Loucy (cell line): Measurements from ENCODE around the gene FOXP1.

Experiments used
- H2AFZ ChIP-seq: fragments of 200-600 bp; sonication (generic); 2 replicates; pipeline ENCODE4 v1.6.0; 2016; ENCODE audit warnings: antibody characterized with exemption, mild to moderate bottlenecking, low read length, moderate library complexity
- H3F3A ChIP-seq: fragments of 200-600 bp; 2 replicates; pipeline ENCODE4 v1.6.0; 2016; ENCODE audit warnings: antibody characterized with exemption, low read depth, mild to moderate bottlenecking
- H3K27me3 ChIP-seq: fragments of 200-600 bp; sonication (generic); 2 replicates; pipeline ENCODE4 v1.6.1; 2014; ENCODE audit warnings: low read length, mild to moderate bottlenecking; ENCODE audit not compliant: insufficient read depth, poor library complexity, severe bottlenecking
- H3K36me3 ChIP-seq: fragments of 200-600 bp; sonication (generic); 2 replicates; pipeline ENCODE4 v1.6.1; 2016; ENCODE audit warnings: low read length; ENCODE audit not compliant: insufficient read depth
- H3K4me1 ChIP-seq: fragments of 200-600 bp; sonication (generic); 2 replicates; pipeline ENCODE4 v1.5.1; 2014; ENCODE audit warnings: low read length, mild to moderate bottlenecking; ENCODE audit not compliant: insufficient read depth, poor library complexity, severe bottlenecking
- H3K4me2 ChIP-seq: fragments of 200-600 bp; sonication (generic); 2 replicates; pipeline ENCODE4 v1.6.0; 2014; ENCODE audit warnings: antibody characterized with exemption, low read length, low read depth, mild to moderate bottlenecking; ENCODE audit not compliant: poor library complexity, severe bottlenecking
- H3K4me3 ChIP-seq: fragments of 200-600 bp; sonication (generic); 2 replicates; pipeline ENCODE4 v1.5.1; 2014; ENCODE audit warnings: low read length, mild to moderate bottlenecking, mixed read lengths; ENCODE audit not compliant: poor library complexity, severe bottlenecking
- H3K79me2 ChIP-seq: fragments of 200-600 bp; sonication (generic); 2 replicates; pipeline ENCODE4 v1.6.1; 2014; ENCODE audit warnings: low read length; ENCODE audit not compliant: insufficient read depth
- H3K9ac ChIP-seq: fragments of 200-600 bp; sonication (generic); 2 replicates; pipeline ENCODE4 v1.6.0; 2014; ENCODE audit warnings: mild to moderate bottlenecking, low read depth, low read length, moderate library complexity; ENCODE audit not compliant: poor library complexity, severe bottlenecking
- H3K9me2 ChIP-seq: fragments of 200-600 bp; sonication (generic); replicated peaks from 2 replicates; pipeline ENCODE4 v1.6.1; 2016; ENCODE audit warnings: low read depth, low read length, mixed read lengths
- H3K9me3 ChIP-seq: fragments of 200-600 bp; sonication (generic); 2 replicates; pipeline ENCODE4 v1.6.1; 2014; ENCODE audit warnings: mild to moderate bottlenecking, antibody characterized with exemption, low read length, low read depth; ENCODE audit not compliant: insufficient read depth
- H4K20me1 ChIP-seq: fragments of 200-600 bp; sonication (generic); 2 replicates; pipeline ENCODE4 v1.6.0; 2014; ENCODE audit warnings: antibody characterized with exemption, low read length, mild to moderate bottlenecking; ENCODE audit not compliant: insufficient read depth, poor library complexity, severe bottlenecking
- CTCF ChIP-seq: fragments of 200-600 bp; sonication (generic); conservative IDR thresholded peaks from 2 replicates; pipeline ENCODE4 v1.5.1; 2014; ENCODE audit warnings: mild to moderate bottlenecking, antibody characterized with exemption, low read length
- EZH2phosphoT487 ChIP-seq: fragments of 200-600 bp; IDR thresholded peaks from 2 replicates; pipeline ENCODE4 v1.6.1; 2018; ENCODE audit warnings: antibody characterized with exemption, mild to moderate bottlenecking, moderate library complexity, borderline replicate concordance

Gene FOXP1

GRCh38 chr3:71102111-71102983 is 481.2 kb downstream of the FOXP1 start:
- no peak for TF ChIP-seq EZH2phosphoT487
- TF ChIP-seq CTCF = no peak
- Histone ChIP-seq H3K9me2 (no peaks in the 10 kb centered on the region), H3K4me1 (no peaks in the 10 kb centered on the region), H3K9me3 (no peaks in the 10 kb centered on the region), H3K79me2 (peaks cover 26% of the 10 kb centered on the region), H3K9ac (no peak overlapping the region), H3F3A (no peaks in the 10 kb centered on the region), H3K4me2 (no peak overlapping the region), H4K20me1 (no peaks in the 10 kb centered on the region), H3K36me3 (peaks cover 5% of the 10 kb centered on the region; the same call in 1 of the 2 replicates), H3K4me3 (no peak overlapping the region), H2AFZ (no peak overlapping the region), H3K27me3 (no peaks in the 10 kb centered on the region)

DNA sequence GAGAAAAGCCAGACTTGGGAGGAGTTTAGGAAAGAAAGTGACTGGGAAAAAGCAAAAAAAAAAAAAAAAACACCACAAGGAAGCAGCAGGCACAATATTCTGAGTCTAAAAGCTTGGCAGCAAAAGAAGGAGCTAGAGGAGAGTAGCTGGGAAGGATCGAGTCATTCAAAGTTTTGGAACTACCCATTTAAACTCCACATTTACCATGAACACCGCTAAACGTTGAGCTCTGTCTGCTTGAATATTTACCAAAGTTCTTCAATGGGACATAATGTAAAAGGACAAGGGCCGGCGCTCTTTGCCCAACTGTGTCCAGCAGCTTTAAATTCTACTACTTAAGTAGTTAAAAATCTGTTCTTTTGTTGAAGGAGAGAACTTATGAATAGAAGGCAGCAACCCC is 481.9 kb downstream of the FOXP1 start:
- Histone ChIP-seq H3K4me1 (no peaks in the 10 kb centered on the region), H3K27me3 (no peaks in the 10 kb centered on the region), H4K20me1 (no peaks in the 10 kb centered on the region), H3K4me3 (no peak overlapping the region), H3K9me2 (no peaks in the 10 kb centered on the region), H3K4me2 (no peak overlapping the region), H3K79me2 (peaks cover 33% of the 10 kb centered on the region), H3K36me3 (no peaks in the 10 kb centered on the region; the same call in 1 of the 2 replicates), H3F3A (no peaks in the 10 kb centered on the region), H3K9me3 (no peaks in the 10 kb centered on the region), H3K9ac (no peak overlapping the region), H2AFZ (no peak overlapping the region)
- TF ChIP-seq EZH2phosphoT487 (no peak), CTCF (no peak)

- TF ChIP-seq EZH2phosphoT487 (no peak), CTCF (no peak)
- Histone ChIP-seq H3K4me2 (no peak overlapping the region), H3K4me3 (no peak overlapping the region), H3K79me2 (peaks cover 38% of the 10 kb centered on the region), H3K36me3 (no peaks in the 10 kb centered on the region; the same call in 1 of the 2 replicates), H3K27me3 (no peaks in the 10 kb centered on the region), H3K4me1 (no peaks in the 10 kb centered on the region), H2AFZ (no peak overlapping the region), H4K20me1 (no peaks in the 10 kb centered on the region), H3K9me3 (no peaks in the 10 kb centered on the region), H3F3A (no peaks in the 10 kb centered on the region), H3K9me2 (no peaks in the 10 kb centered on the region), H3K9ac (no peak overlapping the region)
Observed at GRCh38 chr3:71101014-71101413, 482.5 kb downstream of the FOXP1 start.
